Kidney (tissue), 14 donors: Measurements from ENCODE around the gene PLEKHM3. TPM values are rescaled to one million over a fixed set of nuclear protein-coding genes. Genes with fewer than 3 reads are reported as not detected.

Experiments
- DNase-seq, 5 donors: peaks; one replicate each; pipeline ENCODE4 v3.0.0-alpha.2; 2013 to 2020
- FAIRE-seq: peaks from 2 replicates; lab custom pipeline; 2012; peaks lifted over from hg19 to GRCh38; lab: Jason Lieb, UNC
- H3K27ac ChIP-seq, 2 donors: one replicate each; pipeline ENCODE4 v1.7.0; 2013; ENCODE audit warnings: low read depth in 2 of 2, low read length in 2 of 2, inconsistent platforms in 1 of 2
- H3K27me3 ChIP-seq: one replicate; pipeline ENCODE4 v1.7.1; 2013; ENCODE audit warnings: low read length, inconsistent platforms; ENCODE audit not compliant: control insufficient read depth, insufficient read depth
- H3K36me3 ChIP-seq, 3 donors: one replicate each; pipeline versions ENCODE4 v1.7.0 to v1.7.1; 2013; ENCODE audit warnings: low read length in 3 of 3, control low read depth in 1 of 3, inconsistent platforms in 1 of 3; ENCODE audit not compliant: insufficient read depth in 3 of 3, control insufficient read depth in 2 of 3
- H3K4me1 ChIP-seq, 3 donors: one replicate each; pipeline versions ENCODE4 v1.7.0 to v1.7.1; 2013; ENCODE audit warnings: low read length in 3 of 3, inconsistent platforms in 1 of 3, low read depth in 1 of 3; ENCODE audit not compliant: control insufficient read depth in 2 of 3, insufficient read depth in 2 of 3
- H3K4me3 ChIP-seq, 3 donors: one replicate each; pipeline versions ENCODE4 v1.7.0 to v1.8.1; 2013; ENCODE audit warnings: low read length in 3 of 3, control low read depth in 1 of 3, inconsistent platforms in 1 of 3
- H3K9ac ChIP-seq, 3 donors: one replicate each; pipeline versions ENCODE4 v1.7.0 to v1.7.1; 2013; ENCODE audit warnings: low read length in 3 of 3, control low read depth in 1 of 3, inconsistent platforms in 1 of 3
- H3K9me3 ChIP-seq, 3 donors: one replicate each; pipeline versions ENCODE4 v1.7.0 to v1.7.1; 2013; ENCODE audit warnings: low read length in 3 of 3, control low read depth in 1 of 3, inconsistent platforms in 1 of 3; ENCODE audit not compliant: control insufficient read depth in 2 of 3, insufficient read depth in 1 of 3
- intact Hi-C: fragments of 100-400 bp; cut with DNase I; formaldehyde crosslinking; loops from one replicate; pipeline ENCODE4 v1.11.1; 2022
- polyA plus RNA-seq: library from polyadenylated mRNA; stranded (reverse); fragments of 350-450 nt; fragmentation: Illumina TruSeq; extraction: RNeasy Lipid Tissue Mini Kit (QIAGEN cat#74804); gene quantifications from one replicate; pipeline ENCODE4 v1.2.3, GENCODE V29; 2014; ENCODE audit warnings: low read depth, low replicate concordance; ENCODE audit not compliant: insufficient read depth
- total RNA-seq: library from RNA; stranded (reverse); fragmentation: NEBNext Ultra II Directional; extraction: Animal tissue kit (Norgen Biotek cat#: 25700); gene quantifications from one replicate; pipeline ENCODE4 v1.2.1, GENCODE V29; 2021
- TF ChIP-seq, protein P1 (sequence below): IDR thresholded peaks from 3 replicates; pipeline ENCODE4 v1.5.1; 2012; ENCODE audit warnings: mild to moderate bottlenecking, moderate library complexity, borderline replicate concordance; ENCODE audit not compliant: insufficient read depth; ENCODE audit errors: extremely low read depth
- donor health status: control.
- donor health status: control.
- donor health status: control.
- donor health status: control.
- donor health status: control.
- donor health status: DM: yes; HTN: yes; CAD: no.
- donor health status: Normal renal cell carcinoma (clear cell type).

PLEKHM3 gene
- total and polyA plus RNA-seq, 2 donors from 2014 or later: 4.2 to 13.5 TPM

DNA sequence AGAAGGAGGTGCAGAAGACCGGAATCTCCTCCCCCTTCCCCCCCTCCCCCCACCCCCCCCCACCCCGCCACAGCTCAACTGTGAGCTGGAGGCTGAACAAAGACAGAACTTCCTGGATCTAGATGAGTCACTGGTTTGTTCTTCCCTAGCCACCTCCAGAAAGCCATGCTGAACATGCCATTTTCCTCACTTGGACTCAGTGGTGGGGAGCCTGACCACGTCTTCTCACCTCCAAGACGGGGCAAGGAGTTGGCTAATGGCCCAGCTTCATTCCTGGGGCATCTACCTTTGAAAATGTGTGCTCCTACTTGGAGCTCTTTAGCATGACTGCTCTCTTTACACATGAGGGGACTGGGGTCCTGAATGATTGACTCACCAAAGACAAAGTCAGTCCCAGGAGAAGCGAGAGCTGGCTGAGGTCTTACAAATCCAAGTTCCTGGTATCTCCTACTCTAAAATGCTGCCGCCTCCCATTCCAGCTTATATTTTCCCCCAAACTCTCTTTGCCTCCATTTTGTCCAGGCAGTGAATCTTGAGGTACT, 233.0 kb downstream of the PLEKHM3 start:
- FAIRE-seq (no peak), DNase-seq (no peak)
- H3K27ac ChIP-seq: no peak overlapping the region
- H3K27me3 ChIP-seq: no peaks in the 10 kb centered on the region
- peaks cover 0 to 2% (median 0%) of the 10 kb centered on the region in 3 donors for H3K4me1 ChIP-seq
- H3K9ac ChIP-seq: no peak overlapping the region
- H3K4me3 ChIP-seq: no peak overlapping the region
- peaks cover 0 to 2% (median 0%) of the 10 kb centered on the region in 3 donors for H3K9me3 ChIP-seq
- TF ChIP-seq, protein P1, sequence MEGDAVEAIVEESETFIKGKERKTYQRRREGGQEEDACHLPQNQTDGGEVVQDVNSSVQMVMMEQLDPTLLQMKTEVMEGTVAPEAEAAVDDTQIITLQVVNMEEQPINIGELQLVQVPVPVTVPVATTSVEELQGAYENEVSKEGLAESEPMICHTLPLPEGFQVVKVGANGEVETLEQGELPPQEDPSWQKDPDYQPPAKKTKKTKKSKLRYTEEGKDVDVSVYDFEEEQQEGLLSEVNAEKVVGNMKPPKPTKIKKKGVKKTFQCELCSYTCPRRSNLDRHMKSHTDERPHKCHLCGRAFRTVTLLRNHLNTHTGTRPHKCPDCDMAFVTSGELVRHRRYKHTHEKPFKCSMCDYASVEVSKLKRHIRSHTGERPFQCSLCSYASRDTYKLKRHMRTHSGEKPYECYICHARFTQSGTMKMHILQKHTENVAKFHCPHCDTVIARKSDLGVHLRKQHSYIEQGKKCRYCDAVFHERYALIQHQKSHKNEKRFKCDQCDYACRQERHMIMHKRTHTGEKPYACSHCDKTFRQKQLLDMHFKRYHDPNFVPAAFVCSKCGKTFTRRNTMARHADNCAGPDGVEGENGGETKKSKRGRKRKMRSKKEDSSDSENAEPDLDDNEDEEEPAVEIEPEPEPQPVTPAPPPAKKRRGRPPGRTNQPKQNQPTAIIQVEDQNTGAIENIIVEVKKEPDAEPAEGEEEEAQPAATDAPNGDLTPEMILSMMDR: no peak
- intact Hi-C loops: no loop called here
- H3K36me3 ChIP-seq: no peaks in the 10 kb centered on the region

DNA sequence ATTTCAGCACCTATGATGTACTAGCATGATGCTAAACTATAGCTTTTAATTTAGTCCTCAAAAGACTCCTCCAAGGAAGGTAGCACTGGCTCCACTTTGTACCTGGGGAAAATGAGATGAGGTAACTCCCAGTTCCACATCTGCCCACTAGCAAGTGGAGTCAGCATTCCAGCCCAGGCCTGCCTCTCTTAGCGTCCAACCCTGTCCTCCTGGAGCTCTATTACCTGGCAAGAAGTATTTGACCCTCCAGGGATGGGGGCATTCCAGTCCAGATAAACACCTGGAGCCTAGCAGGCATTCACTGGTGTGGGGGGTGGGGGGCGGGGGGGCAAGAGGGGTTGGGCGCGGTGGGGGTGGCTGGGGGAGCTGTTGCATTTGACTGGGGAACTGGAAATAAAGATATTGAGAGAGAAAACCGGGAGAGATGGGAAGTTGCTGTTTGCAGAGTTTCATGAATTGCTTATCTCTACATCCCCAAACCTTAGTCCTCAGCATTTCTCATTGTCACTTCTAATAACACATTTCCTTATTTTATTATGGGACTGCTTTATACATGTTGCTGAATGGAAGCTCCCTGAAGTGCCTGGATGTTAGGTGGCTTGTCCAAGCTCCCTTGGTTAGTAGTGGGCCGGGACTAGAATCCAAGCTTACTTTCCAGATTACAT, 233.6 kb downstream of the PLEKHM3 start:
- FAIRE-seq (no peak), DNase-seq (no peak)
- H3K27me3 ChIP-seq: no peaks in the 10 kb centered on the region
- no peaks in the 10 kb centered on the region for H3K36me3 ChIP-seq
- intact Hi-C loops: no loop called here
- peaks cover 0 to 2% (median 0%) of the 10 kb centered on the region in 3 donors for H3K4me1 ChIP-seq
- no peak overlapping the region for H3K9ac ChIP-seq
- peaks cover 0 to 2% (median 0%) of the 10 kb centered on the region in 3 donors for H3K9me3 ChIP-seq
- TF ChIP-seq, protein P1: no peak
- H3K27ac ChIP-seq: no peak overlapping the region
- no peak overlapping the region for H3K4me3 ChIP-seq

DNA sequence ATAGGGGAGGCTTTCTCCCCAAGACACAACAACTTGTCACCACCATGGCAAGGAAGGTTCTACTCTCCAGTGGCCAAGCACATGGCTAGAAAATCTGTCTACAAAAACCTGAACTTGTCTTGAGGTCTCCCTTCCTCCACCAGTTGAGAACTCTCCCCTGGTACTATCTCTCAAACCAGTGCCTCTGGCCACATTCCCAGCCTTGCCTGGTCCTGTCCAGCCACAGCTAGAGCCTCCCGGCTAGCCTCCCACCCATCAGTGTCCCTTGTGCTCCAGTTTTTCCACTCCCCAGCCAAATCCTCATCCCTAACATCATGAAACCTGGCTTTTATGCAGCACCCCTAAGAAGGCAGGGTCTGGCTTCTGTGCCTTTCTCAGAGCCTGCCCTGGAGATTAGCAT, 234.4 kb downstream of the PLEKHM3 start:
- no peaks in the 10 kb centered on the region for H3K27me3 ChIP-seq
- no peaks in the 10 kb centered on the region for H3K36me3 ChIP-seq
- FAIRE-seq: no peak
- peaks cover 0 to 2% (median 0%) of the 10 kb centered on the region in 3 donors for H3K9me3 ChIP-seq
- no peak overlapping the region for H3K9ac ChIP-seq
- intact Hi-C loops: no loop called here
- TF ChIP-seq, protein P1: no peak
- H3K27ac ChIP-seq: no peak overlapping the region
- no peak for DNase-seq
- H3K4me3 ChIP-seq: no peak overlapping the region
- H3K4me1 ChIP-seq: no peaks in the 10 kb centered on the region
